Progenitor cell of endocrine pancreas (in vitro differentiated cells): ENCODE measurements around the gene TAPT1. TPM values are rescaled to one million over a fixed set of nuclear protein-coding genes. Genes with fewer than 3 reads are reported as not detected.

Experiments used
- DNase-seq: peaks from one replicate; pipeline ENCODE4 v3.0.0; 2021; ENCODE audit warnings: low spot score; ENCODE audit not compliant: unreplicated experiment
- H3K27ac Mint-ChIP-seq: 2 replicates; pipeline ENCODE4 v1.8.0; 2021; ENCODE audit warnings: mild to moderate bottlenecking, moderate library complexity, mixed read lengths
- H3K27me3 Mint-ChIP-seq: 2 replicates; pipeline ENCODE4 v1.8.0; 2021; ENCODE audit warnings: mixed read lengths
- H3K36me3 Mint-ChIP-seq: 2 replicates; pipeline ENCODE4 v1.8.0; 2022; ENCODE audit warnings: mixed read lengths; ENCODE audit not compliant: insufficient read depth
- H3K4me1 Mint-ChIP-seq: 2 replicates; pipeline ENCODE4 v1.8.0; 2021; ENCODE audit warnings: low read depth, mixed read lengths
- H3K4me3 Mint-ChIP-seq: 2 replicates; pipeline ENCODE4 v1.8.0; 2021; ENCODE audit warnings: low read depth, mild to moderate bottlenecking, moderate library complexity, mixed read lengths
- H3K9me3 Mint-ChIP-seq: 2 replicates; pipeline ENCODE4 v1.8.0; 2021; ENCODE audit warnings: low read depth, mixed read lengths
- total RNA-seq: library from RNA; stranded (reverse); gene quantifications from 2 replicates; pipeline ENCODE4 v1.2.1, GENCODE V29; 2021
- TF ChIP-seq, protein P1 (sequence below): fragments of 200-600 bp; sonication (generic); IDR thresholded peaks from one replicate; pipeline ENCODE4 v1.5.0; 2021; ENCODE audit warnings: antibody characterized with exemption, mild to moderate bottlenecking; ENCODE audit not compliant: unreplicated experiment

The TAPT1 gene
- total RNA-seq, 1 donor from 2014 or later, result 29.1 TPM

GRCh38 chr4:16229604-16230003 lies 3.3 kb upstream of the TAPT1 start:
- no peak overlapping the region for H3K4me3 Mint-ChIP-seq
- H3K27me3 Mint-ChIP-seq, result no peaks in the 10 kb centered on the region
- DNase-seq, result no peak
- H3K27ac Mint-ChIP-seq, result no peak overlapping the region
- peaks cover 23% of the 10 kb centered on the region for H3K4me1 Mint-ChIP-seq
- no peaks in the 10 kb centered on the region for H3K9me3 Mint-ChIP-seq
- TF ChIP-seq, protein P1, sequence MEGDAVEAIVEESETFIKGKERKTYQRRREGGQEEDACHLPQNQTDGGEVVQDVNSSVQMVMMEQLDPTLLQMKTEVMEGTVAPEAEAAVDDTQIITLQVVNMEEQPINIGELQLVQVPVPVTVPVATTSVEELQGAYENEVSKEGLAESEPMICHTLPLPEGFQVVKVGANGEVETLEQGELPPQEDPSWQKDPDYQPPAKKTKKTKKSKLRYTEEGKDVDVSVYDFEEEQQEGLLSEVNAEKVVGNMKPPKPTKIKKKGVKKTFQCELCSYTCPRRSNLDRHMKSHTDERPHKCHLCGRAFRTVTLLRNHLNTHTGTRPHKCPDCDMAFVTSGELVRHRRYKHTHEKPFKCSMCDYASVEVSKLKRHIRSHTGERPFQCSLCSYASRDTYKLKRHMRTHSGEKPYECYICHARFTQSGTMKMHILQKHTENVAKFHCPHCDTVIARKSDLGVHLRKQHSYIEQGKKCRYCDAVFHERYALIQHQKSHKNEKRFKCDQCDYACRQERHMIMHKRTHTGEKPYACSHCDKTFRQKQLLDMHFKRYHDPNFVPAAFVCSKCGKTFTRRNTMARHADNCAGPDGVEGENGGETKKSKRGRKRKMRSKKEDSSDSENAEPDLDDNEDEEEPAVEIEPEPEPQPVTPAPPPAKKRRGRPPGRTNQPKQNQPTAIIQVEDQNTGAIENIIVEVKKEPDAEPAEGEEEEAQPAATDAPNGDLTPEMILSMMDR, result no peak
- no peaks in the 10 kb centered on the region for H3K36me3 Mint-ChIP-seq

DNA sequence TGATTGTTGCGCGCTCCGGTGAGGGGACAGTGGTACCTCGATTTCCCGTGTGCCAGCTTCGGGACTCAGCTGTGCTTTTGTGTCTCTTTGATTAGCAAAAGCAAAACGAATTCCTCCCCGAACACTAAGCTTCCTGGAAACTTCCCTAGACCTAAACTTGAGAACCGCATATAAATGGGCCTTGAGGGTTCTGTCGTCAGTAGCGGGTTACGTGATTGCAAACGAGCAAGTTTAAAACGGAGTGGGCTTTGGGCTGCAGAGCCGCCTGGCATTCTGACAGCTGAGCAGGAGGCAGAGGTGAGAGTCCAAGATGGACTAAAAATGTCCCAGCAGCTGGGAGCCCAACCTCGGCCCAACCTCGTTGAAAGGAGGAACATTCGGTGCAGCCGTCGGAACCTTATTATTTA lies 1.2 kb upstream of the TAPT1 start:
- H3K27me3 Mint-ChIP-seq, result no peaks in the 10 kb centered on the region
- H3K27ac Mint-ChIP-seq, result peak overlapping the region; percentile 98
- H3K9me3 Mint-ChIP-seq, result no peaks in the 10 kb centered on the region
- peak; percentile 10 for DNase-seq
- TF ChIP-seq, protein P1, result no peak
- H3K4me3 Mint-ChIP-seq, result peak overlapping the region; percentile 95
- H3K36me3 Mint-ChIP-seq, result no peaks in the 10 kb centered on the region
- peaks cover 42% of the 10 kb centered on the region for H3K4me1 Mint-ChIP-seq

- Mint-ChIP-seq H3K27ac (peak overlapping the region; percentile 98), H3K9me3 (no peaks in the 10 kb centered on the region), H3K36me3 (no peaks in the 10 kb centered on the region), H3K27me3 (no peaks in the 10 kb centered on the region), H3K4me3 (peak overlapping the region; percentile 95), H3K4me1 (peaks cover 37% of the 10 kb centered on the region)
- peak; percentile 38 for DNase-seq
- TF ChIP-seq, protein P1, result no peak
Observed at GRCh38 chr4:16226816-16227461, 668 bp upstream of the TAPT1 start.

DNA sequence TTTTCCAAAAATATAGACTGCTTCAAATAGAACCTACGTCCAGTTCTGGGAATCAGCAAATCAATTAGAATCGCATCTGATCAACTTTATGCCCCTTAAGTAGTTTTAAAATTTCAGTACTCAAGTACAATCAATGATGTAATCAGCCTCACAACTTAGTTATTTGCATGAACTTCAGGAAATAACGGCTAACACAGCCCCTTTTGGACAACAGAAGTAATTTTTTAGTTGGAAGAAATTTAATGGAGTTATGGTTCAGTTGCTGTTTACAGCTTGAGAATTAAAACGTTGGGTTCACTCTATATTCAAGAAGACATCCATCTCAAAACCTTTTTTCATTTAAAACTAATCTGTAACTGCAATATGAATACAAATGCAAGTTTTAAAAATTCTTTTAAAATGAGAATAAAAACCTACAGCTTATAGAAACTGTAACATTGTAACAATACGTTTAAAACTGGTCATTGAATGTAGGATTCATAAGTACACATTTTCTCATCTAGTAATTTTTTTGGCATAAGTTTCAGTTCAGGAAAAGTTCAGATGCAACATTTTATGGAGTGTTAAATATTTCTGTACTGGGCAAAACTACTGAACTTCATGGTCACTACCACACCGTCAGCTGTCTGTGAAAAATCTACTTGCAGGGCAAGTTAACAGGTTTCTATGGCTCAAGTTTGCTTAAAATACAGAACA lies 956 bp downstream of the TAPT1 start:
- Mint-ChIP-seq H3K27ac (peak overlapping the region; percentile 96), H3K9me3 (no peaks in the 10 kb centered on the region), H3K36me3 (no peaks in the 10 kb centered on the region), H3K4me3 (peak overlapping the region; percentile 89), H3K27me3 (no peaks in the 10 kb centered on the region), H3K4me1 (peaks cover 39% of the 10 kb centered on the region)
- TF ChIP-seq, protein P1, result no peak
- DNase-seq, result no peak

GRCh38 chr4:16224264-16225166 lies 1.8 kb downstream of the TAPT1 start:
- Mint-ChIP-seq H3K36me3 (peaks cover 1% of the 10 kb centered on the region), H3K27ac (peak overlapping the region; percentile 26), H3K27me3 (no peaks in the 10 kb centered on the region), H3K4me3 (peak overlapping the region; percentile 89), H3K9me3 (no peaks in the 10 kb centered on the region), H3K4me1 (peaks cover 40% of the 10 kb centered on the region)
- no peak for DNase-seq
- TF ChIP-seq, protein P1, result no peak
